HFFc6 (cell line): Measurements from ENCODE around the gene DUSP6. TPM values are rescaled to one million over a fixed set of nuclear protein-coding genes. Genes with fewer than 3 reads are reported as not detected.

Source experiments
- DNase-seq: peaks from one replicate; pipeline ENCODE4 v3.0.0-alpha.2; 2018
- H3K27ac Mint-ChIP-seq: 2 replicates; pipeline ENCODE4 v1.8.0; 2020; ENCODE audit warnings: mild to moderate bottlenecking, mixed read lengths
- H3K27me3 Mint-ChIP-seq: 2 replicates; pipeline ENCODE4 v1.8.0; 2021; ENCODE audit warnings: mild to moderate bottlenecking, moderate library complexity, mixed read lengths; ENCODE audit not compliant: insufficient read depth
- H3K36me3 Mint-ChIP-seq: 2 replicates; pipeline ENCODE4 v1.8.0; 2021; ENCODE audit warnings: low read depth, mixed read lengths
- H3K4me1 Mint-ChIP-seq: 2 replicates; pipeline ENCODE4 v1.8.0; 2020; ENCODE audit warnings: low read depth, mixed read lengths
- H3K4me3 Mint-ChIP-seq: 2 replicates; pipeline ENCODE4 v1.8.0; 2020; ENCODE audit warnings: mild to moderate bottlenecking, moderate library complexity, mixed read lengths
- H3K9me3 Mint-ChIP-seq: 2 replicates; pipeline ENCODE4 v1.8.0; 2020; ENCODE audit warnings: mild to moderate bottlenecking, mixed read lengths
- long read RNA-seq: library from polyadenylated mRNA; unstranded; transcript quantifications from one replicate; pipeline ENCODE4 v2.0.0, GENCODE V29; 2019
- total RNA-seq, 6 experiments: library from RNA; stranded (reverse); fragmentation: NEBNext Ultra II Directional; extraction: Animal tissue kit (Norgen Biotek cat#: 25700); gene quantifications; 2 replicates in 1 of 6; 3 replicates in 5 of 6; pipeline ENCODE4 v1.2.3, GENCODE V29; 2021
- TF ChIP-seq, protein P1 (sequence below): fragments of 200-600 bp; sonication (generic); IDR thresholded peaks from 2 replicates; pipeline ENCODE4 v1.5.0; 2021; ENCODE audit warnings: antibody characterized with exemption, mild to moderate bottlenecking

The DUSP6 gene
- 10 to 100 TPM; 42.2 to 77.8 (median 46.2) TPM for total RNA-seq
- long read RNA-seq, full-length matches to known transcripts, result 55 of 59 reads
- long read RNA-seq, partial matches to known transcripts, result 0 of 59 reads
- long read RNA-seq, other reads (novel, unspliced or antisense), result 4 of 59 reads

DNA sequence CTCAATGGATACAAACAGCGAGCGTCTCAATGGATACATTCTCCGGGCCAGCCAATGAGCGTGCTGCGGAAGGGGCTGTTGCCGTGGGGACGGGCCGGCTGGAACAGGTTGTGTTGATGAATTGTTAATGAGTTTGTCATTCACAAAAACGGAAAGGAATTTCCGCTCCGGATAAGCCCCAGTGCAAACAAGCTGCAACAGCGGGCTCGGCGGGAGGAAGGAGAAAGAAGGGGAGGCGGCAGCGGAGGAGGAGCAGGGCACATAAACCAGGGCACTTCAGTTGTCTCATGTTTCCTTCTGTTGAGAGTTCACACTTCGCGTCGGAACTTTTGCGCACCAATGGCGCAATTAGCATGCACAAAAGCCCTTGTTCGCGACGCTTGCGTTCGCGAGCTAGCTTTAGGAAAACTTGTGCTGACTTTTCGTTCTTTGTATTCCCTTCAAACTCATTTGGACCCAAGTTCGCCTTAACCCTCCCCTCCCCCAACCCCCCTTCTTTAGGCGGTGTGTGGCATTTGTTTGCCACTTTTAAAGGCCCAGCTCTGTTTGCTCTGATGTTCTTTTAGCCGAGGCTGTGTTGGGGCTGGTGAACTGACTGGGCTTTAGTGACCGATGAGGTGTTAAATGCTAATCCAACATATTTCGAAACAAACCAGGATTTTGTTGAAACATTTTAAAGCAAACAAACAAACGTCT lies at the start of gene DUSP6:
TSS of gene DUSP6 (minus strand) at position 10 of the 696 bp plus-strand sequence. CDS start 462 bp downstream, outside the sequence.
- peaks cover 52% of the 10 kb centered on the region for H3K36me3 Mint-ChIP-seq
- peak; percentile 100 for DNase-seq
- H3K4me1 Mint-ChIP-seq, result peaks cover 59% of the 10 kb centered on the region
- H3K9me3 Mint-ChIP-seq, result peaks cover 11% of the 10 kb centered on the region
- H3K27me3 Mint-ChIP-seq, result peaks cover 21% of the 10 kb centered on the region
- TF ChIP-seq, protein P1, sequence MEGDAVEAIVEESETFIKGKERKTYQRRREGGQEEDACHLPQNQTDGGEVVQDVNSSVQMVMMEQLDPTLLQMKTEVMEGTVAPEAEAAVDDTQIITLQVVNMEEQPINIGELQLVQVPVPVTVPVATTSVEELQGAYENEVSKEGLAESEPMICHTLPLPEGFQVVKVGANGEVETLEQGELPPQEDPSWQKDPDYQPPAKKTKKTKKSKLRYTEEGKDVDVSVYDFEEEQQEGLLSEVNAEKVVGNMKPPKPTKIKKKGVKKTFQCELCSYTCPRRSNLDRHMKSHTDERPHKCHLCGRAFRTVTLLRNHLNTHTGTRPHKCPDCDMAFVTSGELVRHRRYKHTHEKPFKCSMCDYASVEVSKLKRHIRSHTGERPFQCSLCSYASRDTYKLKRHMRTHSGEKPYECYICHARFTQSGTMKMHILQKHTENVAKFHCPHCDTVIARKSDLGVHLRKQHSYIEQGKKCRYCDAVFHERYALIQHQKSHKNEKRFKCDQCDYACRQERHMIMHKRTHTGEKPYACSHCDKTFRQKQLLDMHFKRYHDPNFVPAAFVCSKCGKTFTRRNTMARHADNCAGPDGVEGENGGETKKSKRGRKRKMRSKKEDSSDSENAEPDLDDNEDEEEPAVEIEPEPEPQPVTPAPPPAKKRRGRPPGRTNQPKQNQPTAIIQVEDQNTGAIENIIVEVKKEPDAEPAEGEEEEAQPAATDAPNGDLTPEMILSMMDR, result no peak
- H3K4me3 Mint-ChIP-seq, result peak within 1 kb of the TSS; percentile 96
- peak within 1 kb of the TSS; percentile 96 for H3K27ac Mint-ChIP-seq

GRCh38 chr12:89401433-89402058 lies 49.2 kb upstream of the DUSP6 start:
- DNase-seq, result no peak
- no peaks in the 10 kb centered on the region for H3K27me3 Mint-ChIP-seq
- TF ChIP-seq, protein P1, result no peak
- H3K9me3 Mint-ChIP-seq, result no peaks in the 10 kb centered on the region
- no peak overlapping the region for H3K27ac Mint-ChIP-seq
- H3K4me3 Mint-ChIP-seq, result no peak overlapping the region
- peaks cover 7% of the 10 kb centered on the region; the same call in 1 of the 2 replicates for H3K4me1 Mint-ChIP-seq
- no peaks in the 10 kb centered on the region for H3K36me3 Mint-ChIP-seq

GRCh38 chr12:89400415-89400814 lies 48.1 kb upstream of the DUSP6 start:
- no peaks in the 10 kb centered on the region for H3K36me3 Mint-ChIP-seq
- no peaks in the 10 kb centered on the region for H3K27me3 Mint-ChIP-seq
- H3K4me1 Mint-ChIP-seq, result no peaks in the 10 kb centered on the region
- TF ChIP-seq, protein P1, result no peak
- DNase-seq, result no peak
- H3K27ac Mint-ChIP-seq, result no peak overlapping the region
- H3K9me3 Mint-ChIP-seq, result no peaks in the 10 kb centered on the region
- H3K4me3 Mint-ChIP-seq, result no peak overlapping the region

GRCh38 chr12:89395712-89396111 lies 43.4 kb upstream of the DUSP6 start:
- no peaks in the 10 kb centered on the region for H3K9me3 Mint-ChIP-seq
- DNase-seq, result no peak
- H3K4me3 Mint-ChIP-seq, result no peak overlapping the region
- no peaks in the 10 kb centered on the region; the same call in 1 of the 2 replicates for H3K27me3 Mint-ChIP-seq
- TF ChIP-seq, protein P1, result no peak
- H3K27ac Mint-ChIP-seq, result no peak overlapping the region
- peaks cover 14% of the 10 kb centered on the region for H3K4me1 Mint-ChIP-seq
- H3K36me3 Mint-ChIP-seq, result no peaks in the 10 kb centered on the region

- H3K4me3 Mint-ChIP-seq, result no peak overlapping the region
- TF ChIP-seq, protein P1, result no peak
- H3K27ac Mint-ChIP-seq, result no peak overlapping the region
- no peak for DNase-seq
- no peaks in the 10 kb centered on the region for H3K9me3 Mint-ChIP-seq
- no peaks in the 10 kb centered on the region; the same call in 1 of the 2 replicates for H3K27me3 Mint-ChIP-seq
- H3K36me3 Mint-ChIP-seq, result no peaks in the 10 kb centered on the region
- H3K4me1 Mint-ChIP-seq, result peaks cover 28% of the 10 kb centered on the region
Observed at GRCh38 chr12:89393551-89394121, 41.3 kb upstream of the DUSP6 start.
